NCI-H2029 treated with DMSO at 0.1 percent for 48 hours (cell line): ENCODE measurements around the gene SMYD3.
A peak's percentile ranks its signal among the peaks of the same experiment; 100 is the strongest.
"Not testable (repeated sequence)": the region's sequence is repeated elsewhere in the genome, so short reads cannot be mapped to it uniquely, and the experiment has no call there.

Source experiments
- DNase-seq: peaks from one replicate; lab custom pipeline; 2025; lab: John Stamatoyannopoulos, UW

SMYD3 gene

GRCh38 chr1:246071561-246071960 is 435.5 kb downstream of the SMYD3 start:
- not testable (repeated sequence) for DNase-seq

- no peak for DNase-seq
Measured at GRCh38 chr1:246069581-246069980, 437.5 kb downstream of the SMYD3 start.

- DNase-seq = no peak
Measured at GRCh38 chr1:246068619-246069509, 438.2 kb downstream of the SMYD3 start.

- no peak for DNase-seq
Measured at GRCh38 chr1:246068217-246068512, 438.9 kb downstream of the SMYD3 start.

- no peak for DNase-seq
Measured at GRCh38 chr1:246067432-246068216, 439.5 kb downstream of the SMYD3 start.

GRCh38 chr1:246066573-246066972 is 440.5 kb downstream of the SMYD3 start:
- no peak for DNase-seq

GRCh38 chr1:246065592-246065991 is 441.5 kb downstream of the SMYD3 start:
- DNase-seq = no peak

GRCh38 chr1:246064891-246065290 is 442.2 kb downstream of the SMYD3 start:
- no peak for DNase-seq

- DNase-seq = no peak
Measured at GRCh38 chr1:246063013-246063616, 444.0 kb downstream of the SMYD3 start.

- DNase-seq = no peak
Measured at GRCh38 chr1:246058466-246058865, 448.6 kb downstream of the SMYD3 start.

- DNase-seq = no peak
Measured at GRCh38 chr1:246052603-246053002, 454.5 kb downstream of the SMYD3 start.

GRCh38 chr1:246051909-246052518 is 455.1 kb downstream of the SMYD3 start:
- DNase-seq = no peak

- no peak for DNase-seq
Measured at GRCh38 chr1:246048693-246049092, 458.4 kb downstream of the SMYD3 start.

- DNase-seq = peak; percentile 74
Measured at GRCh38 chr1:246043556-246043955, 463.5 kb downstream of the SMYD3 start.

- DNase-seq = no peak
Measured at GRCh38 chr1:246041360-246041759, 465.7 kb downstream of the SMYD3 start.

GRCh38 chr1:246040200-246040890 is 466.7 kb downstream of the SMYD3 start:
- DNase-seq = no peak

GRCh38 chr1:246039584-246039983 is 467.5 kb downstream of the SMYD3 start:
- DNase-seq = no peak

GRCh38 chr1:246037832-246038231 is 469.2 kb downstream of the SMYD3 start:
- no peak for DNase-seq

GRCh38 chr1:246036175-246036574 is 470.9 kb downstream of the SMYD3 start:
- no peak for DNase-seq

GRCh38 chr1:246035060-246035541 is 472.0 kb downstream of the SMYD3 start:
- no peak for DNase-seq

GRCh38 chr1:246034630-246035029 is 472.4 kb downstream of the SMYD3 start:
- no peak for DNase-seq

- no peak for DNase-seq
Measured at GRCh38 chr1:246032984-246033383, 474.1 kb downstream of the SMYD3 start.
